ENCODE measurements around the gene PAFAH2. TPM values are rescaled to one million over a fixed set of nuclear protein-coding genes. Genes with fewer than 3 reads are reported as not detected.

PAFAH2 gene
- polyA plus RNA-seq, 1 of the 3 experiments (the other 2 are of a cell fraction) = 10.8 TPM

- Histone ChIP-seq H3F3A (replicated peaks; ENCODE audit: insufficient read depth) (no peaks in the 10 kb centered on the region), H3K4me1 (ENCODE audit: control insufficient read depth in 1 of 2, insufficient read depth in 2 of 2, low read depth in 1 of 2, low read length in 1 of 2) (peaks cover 8 to 15% of the 10 kb centered on the region in 2 experiments; a peak in 2 of 4 replicates), H3K36me3 (replicated peaks in 1 of 2; ENCODE audit: control insufficient read depth in 1 of 2, insufficient read depth in 2 of 2, low read length in 1 of 2) (no peaks in the 10 kb centered on the region), H3K9me2 (no peaks in the 10 kb centered on the region), H3K27ac (ENCODE audit: low read depth in 2 of 2, low read length in 1 of 2) (no peak overlapping the region), H3K4me3 (ENCODE audit: low read depth in 2 of 2, low read length in 1 of 2) (no peak overlapping the region), H2AFZ (ENCODE audit: low read depth) (no peak overlapping the region), H3K79me2 (ENCODE audit: insufficient read depth) (no peaks in the 10 kb centered on the region), H4K20me1 (ENCODE audit: insufficient read depth) (no peaks in the 10 kb centered on the region), H3K9ac (no peak overlapping the region), H3K4me2 (no peak overlapping the region), H3K27me3 (ENCODE audit: insufficient read depth) (no peaks in the 10 kb centered on the region), H3K9me3 (no peaks in the 10 kb centered on the region)
- TF ChIP-seq GATA2 (CRISPR knock-in tag; IDR thresholded peaks at IDR 0.05) = no peak
- TF ChIP-seq NRF1 (IDR thresholded peaks at IDR 0.05; ENCODE audit: low read depth, low read length) = no peak
- TF ChIP-seq FOXJ3 (CRISPR knock-in tag; IDR thresholded peaks at IDR 0.05) = no peak
- CTCF ChIA-PET = interaction anchor here (0.8 to 1.5 kb wide), 2 partner anchors 33 to 131 kb away, joined by 3 to 4 read pairs; no protein-coding TSS in a partner anchor
- POLR2A ChIA-PET = no interaction called here
- no peak for DNase-seq
- 79% methylated on average over 2 of the region's 2 CpGs for WGBS (ENCODE audit: low lambda C conversion rate)
Measured at GRCh38 chr1:26014179-26014578, 16.3 kb upstream of the PAFAH2 start.

DNA sequence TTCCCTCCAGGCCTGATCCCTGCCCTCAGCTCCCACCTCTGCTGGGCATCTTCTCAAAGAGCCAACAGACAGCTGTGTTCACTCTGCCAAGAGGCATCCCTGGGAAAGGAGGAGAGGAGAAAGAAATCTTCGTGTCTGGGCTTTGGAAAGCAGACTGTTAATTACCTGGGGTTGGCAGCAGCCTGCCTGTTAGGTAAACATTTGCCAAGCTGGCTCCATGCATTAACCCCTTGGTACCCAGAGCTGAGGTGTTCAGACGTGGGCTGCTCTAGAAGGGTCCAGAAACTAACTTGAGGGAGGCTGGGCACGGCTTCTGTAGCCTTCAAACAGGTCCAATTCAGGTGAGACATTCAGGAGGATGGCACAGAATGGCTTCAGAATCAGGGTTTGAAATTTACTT, 15.0 kb upstream of the PAFAH2 start:
- TF ChIP-seq MEF2A (IDR thresholded peaks at IDR 0.05; ENCODE audit: borderline replicate concordance, low read depth) (no peak), EZH2phosphoT487 (IDR thresholded peaks at IDR 0.05; ENCODE audit: borderline replicate concordance, low read depth) (no peak), GABPA (IDR thresholded peaks at IDR 0.05; ENCODE audit: low read depth) (no peak), RCOR1 (IDR thresholded peaks at IDR 0.05; ENCODE audit: low read length) (no peak), SMC3 (IDR thresholded peaks at IDR 0.05; ENCODE audit: low read depth, low read length) (no peak), JUND (IDR thresholded peaks at IDR 0.05) (no peak), IRF3 (IDR thresholded peaks at IDR 0.05; ENCODE audit: low read depth, low read length) (no peak), PBX3 (IDR thresholded peaks at IDR 0.05) (no peak), TCF12 (IDR thresholded peaks at IDR 0.05) (no peak), FOXM1 (IDR thresholded peaks at IDR 0.05; ENCODE audit: low read depth) (no peak), NRF1 (IDR thresholded peaks at IDR 0.05; ENCODE audit: low read depth, low read length) (no peak), CHD2 (IDR thresholded peaks at IDR 0.05; ENCODE audit: low read length, partially characterized antibody) (no peak), FOSL2 (IDR thresholded peaks at IDR 0.05; ENCODE audit: borderline replicate concordance, low read depth) (no peak)
- Histone ChIP-seq H3K27ac (ENCODE audit: low read depth in 2 of 2, low read length in 1 of 2) (no peak overlapping the region), H3K36me3 (replicated peaks in 1 of 2; ENCODE audit: control insufficient read depth in 1 of 2, insufficient read depth in 2 of 2, low read length in 1 of 2) (no peaks in the 10 kb centered on the region), H4K20me1 (ENCODE audit: insufficient read depth) (no peaks in the 10 kb centered on the region), H3K9me2 (no peaks in the 10 kb centered on the region), H3K4me2 (no peak overlapping the region), H3K79me2 (ENCODE audit: insufficient read depth) (no peaks in the 10 kb centered on the region), H3K9me3 (no peaks in the 10 kb centered on the region), H3K4me3 (ENCODE audit: low read depth in 2 of 2, low read length in 1 of 2) (no peak overlapping the region), H2AFZ (ENCODE audit: low read depth) (no peak overlapping the region), H3K4me1 (ENCODE audit: control insufficient read depth in 1 of 2, insufficient read depth in 2 of 2, low read depth in 1 of 2, low read length in 1 of 2) (peaks cover 8 to 15% of the 10 kb centered on the region in 2 experiments; a peak in 2 of 4 replicates), H3K9ac (no peak overlapping the region), H3K27me3 (ENCODE audit: insufficient read depth) (no peaks in the 10 kb centered on the region), H3F3A (replicated peaks; ENCODE audit: insufficient read depth) (no peaks in the 10 kb centered on the region)
- CTCF ChIA-PET = interaction anchor here (0.9 to 1.5 kb wide), 3 partner anchors 8 to 118 kb away, joined by 3 to 6 read pairs (median 4); partner anchors contain the start of gene PAFAH2
- whole genome bisulfite sequencing (ENCODE audit: low lambda C conversion rate) = 48% methylated on average over 3 of the region's 3 CpGs
- POLR2A ChIA-PET = no interaction called here
- DNase-seq = no peak

Data from SK-N-SH (cell line).